SU-DHL-6 (cell line): Measurements from ENCODE around the gene CLEC4A.
"Not testable (repeated sequence)": the region's sequence is repeated elsewhere in the genome, so short reads cannot be mapped to it uniquely, and the experiment has no call there.

Source experiments
- H2AFZ ChIP-seq: fragments of 200-600 bp; sonication (generic); 2 replicates; pipeline ENCODE4 v1.6.1; 2014; ENCODE audit warnings: low read depth, mild to moderate bottlenecking, moderate library complexity, mixed read lengths, antibody characterized with exemption, low read length; ENCODE audit not compliant: severe bottlenecking
- H3F3A ChIP-seq: fragments of 200-600 bp; shearing (Covaris generic); 2 replicates; pipeline ENCODE4 v1.6.0; 2016; ENCODE audit warnings: antibody characterized with exemption, mild to moderate bottlenecking; ENCODE audit not compliant: insufficient read depth
- H3K27ac ChIP-seq: fragments of 200-600 bp; sonication (generic); 2 replicates; pipeline ENCODE4 v1.5.1; 2016; ENCODE audit warnings: low read depth, mild to moderate bottlenecking, low read length, moderate library complexity, mixed read lengths
- H3K27me3 ChIP-seq: fragments of 200-600 bp; sonication (generic), shearing (Covaris generic); 2 replicates; pipeline ENCODE4 v1.6.0; 2014; ENCODE audit warnings: mild to moderate bottlenecking, low read length
- H3K36me3 ChIP-seq: fragments of 200-600 bp; sonication (generic); 2 replicates; pipeline ENCODE4 v1.6.1; 2014; ENCODE audit warnings: mild to moderate bottlenecking, low read length, mixed read lengths
- H3K4me2 ChIP-seq: fragments of 300-600, 200-600 bp; shearing (Covaris generic), sonication (generic); 2 replicates; pipeline ENCODE4 v1.6.0; 2014; ENCODE audit warnings: low read length, low read depth, mild to moderate bottlenecking; ENCODE audit not compliant: poor library complexity, severe bottlenecking
- H3K4me3 ChIP-seq: fragments of 200-600 bp; sonication (generic); 2 replicates; pipeline ENCODE4 v1.5.1; 2014; ENCODE audit warnings: antibody characterized with exemption, low read length, mild to moderate bottlenecking, mixed read lengths; ENCODE audit not compliant: insufficient read depth, poor library complexity, severe bottlenecking
- H3K79me2 ChIP-seq: fragments of 200-600 bp; sonication (generic); 2 replicates; pipeline ENCODE4 v1.6.1; 2014; ENCODE audit warnings: mild to moderate bottlenecking, low read length, moderate library complexity; ENCODE audit not compliant: insufficient read depth
- H3K9ac ChIP-seq: fragments of 200-600 bp; sonication (generic); 2 replicates; pipeline ENCODE4 v1.7.0; 2014; ENCODE audit warnings: mild to moderate bottlenecking, low read length
- H3K9me2 ChIP-seq: fragments of 200-600 bp; sonication (generic); replicated peaks from 2 replicates; pipeline ENCODE4 v1.6.1; 2014; ENCODE audit warnings: low read length; ENCODE audit not compliant: insufficient read depth
- H3K9me3 ChIP-seq: fragments of 200-600 bp; sonication (generic); 2 replicates; pipeline ENCODE4 v1.6.1; 2014; ENCODE audit warnings: low read length, mixed read lengths; ENCODE audit not compliant: insufficient read depth
- H4K20me1 ChIP-seq: fragments of 200-600 bp; sonication (generic); 2 replicates; pipeline ENCODE4 v1.6.1; 2014; ENCODE audit warnings: low read depth, mild to moderate bottlenecking, antibody characterized with exemption, low read length, moderate library complexity, mixed read lengths
- CTCF ChIP-seq: fragments of 200-600 bp; sonication (generic); IDR thresholded peaks from one replicate; pipeline ENCODE4 v1.5.1; 2017; ENCODE audit warnings: antibody characterized with exemption, mild to moderate bottlenecking, low read length, moderate library complexity; ENCODE audit not compliant: insufficient read depth, poor library complexity, severe bottlenecking
- EZH2phosphoT487 ChIP-seq: fragments of 200-600 bp; sonication (generic), shearing (Covaris generic); conservative IDR thresholded peaks from 2 replicates; pipeline ENCODE4 v1.6.1; 2018; ENCODE audit warnings: mild to moderate bottlenecking, antibody characterized with exemption, low read length, moderate library complexity, mixed read lengths

Gene CLEC4A

GRCh38 chr12:8087666-8088065 is 35.8 kb upstream of the CLEC4A start:
- Histone ChIP-seq H3K27ac (no peak overlapping the region), H3K9me3 (no peaks in the 10 kb centered on the region), H3K79me2 (peaks cover 64% of the 10 kb centered on the region), H3K36me3 (no peaks in the 10 kb centered on the region), H3K9ac (peak overlapping the region; percentile 21; the same call in 1 of the 2 replicates), H3K4me2 (peak overlapping the region; percentile 49), H2AFZ (no peak overlapping the region), H3K4me3 (no peak overlapping the region), H3K9me2 (no peaks in the 10 kb centered on the region), H4K20me1 (no peaks in the 10 kb centered on the region), H3F3A (no peaks in the 10 kb centered on the region), H3K27me3 (no peaks in the 10 kb centered on the region)
- no peak for TF ChIP-seq CTCF
- no peak for TF ChIP-seq EZH2phosphoT487

- H2AFZ ChIP-seq: no peak overlapping the region
- no peak overlapping the region for H3K4me3 ChIP-seq
- no peaks in the 10 kb centered on the region for H3K9me3 ChIP-seq
- no peak overlapping the region for H3K27ac ChIP-seq
- H3K4me2 ChIP-seq: peak overlapping the region; percentile 49
- 0 out of 2 replicates have a peak, but pooled peaks cover 7% of the 10 kb centered on the region for H3K36me3 ChIP-seq
- H3F3A ChIP-seq: no peaks in the 10 kb centered on the region
- peaks cover 55% of the 10 kb centered on the region for H3K79me2 ChIP-seq
- no peaks in the 10 kb centered on the region for H4K20me1 ChIP-seq
- no peaks in the 10 kb centered on the region for H3K9me2 ChIP-seq
- H3K27me3 ChIP-seq: no peaks in the 10 kb centered on the region
- no peak for TF ChIP-seq CTCF
- TF ChIP-seq EZH2phosphoT487: no peak
- H3K9ac ChIP-seq: no peak overlapping the region
Observed at GRCh38 chr12:8088574-8088973, 34.8 kb upstream of the CLEC4A start.

DNA sequence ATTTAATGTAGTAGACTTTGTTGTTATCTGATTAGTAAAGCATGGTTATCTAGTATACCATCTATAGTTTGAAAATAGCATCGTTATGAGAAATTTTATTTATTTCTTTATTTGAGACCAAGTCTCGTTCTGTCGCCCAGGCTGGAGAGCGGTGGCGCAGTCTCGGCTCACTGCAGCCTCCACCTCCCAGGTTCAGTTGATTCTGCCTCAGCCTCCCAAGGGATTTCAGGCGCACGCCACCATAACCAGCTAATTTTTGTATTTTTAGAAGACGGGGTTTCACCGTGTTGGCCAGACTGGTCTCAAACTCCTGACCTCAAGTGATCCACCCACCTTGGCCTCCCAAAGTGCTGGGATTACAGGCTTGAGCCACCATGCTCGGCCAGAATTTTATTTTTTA is 34.1 kb upstream of the CLEC4A start:
- not testable (repeated sequence) for H3K9me2 ChIP-seq, H3K27me3 ChIP-seq, H3K9me3 ChIP-seq, H3K27ac ChIP-seq, H4K20me1 ChIP-seq, H3K4me2 ChIP-seq, H3F3A ChIP-seq, H3K9ac ChIP-seq, H2AFZ ChIP-seq, H3K4me3 ChIP-seq
- Histone ChIP-seq H3K79me2 (peaks cover 48% of the 10 kb centered on the region), H3K36me3 (peaks cover 11% of the 10 kb centered on the region; the same call in 1 of the 2 replicates)

GRCh38 chr12:8089716-8090115 is 33.7 kb upstream of the CLEC4A start:
- H3K36me3 ChIP-seq: peaks cover 11% of the 10 kb centered on the region; the same call in 1 of the 2 replicates
- no peaks in the 10 kb centered on the region for H4K20me1 ChIP-seq
- peaks cover 43% of the 10 kb centered on the region for H3K79me2 ChIP-seq

More at GRCh38 chr12:8089716-8090115, 33.7 kb upstream of the CLEC4A start:
- Histone ChIP-seq H3K27ac (no peak overlapping the region), H2AFZ (no peak overlapping the region), H3K9me3 (no peaks in the 10 kb centered on the region), H3K27me3 (no peaks in the 10 kb centered on the region), H3K4me2 (no peak overlapping the region), H3K9me2 (no peaks in the 10 kb centered on the region), H3K4me3 (no peak overlapping the region), H3K9ac (no peak overlapping the region), H3F3A (no peaks in the 10 kb centered on the region)
- TF ChIP-seq EZH2phosphoT487: no peak
- TF ChIP-seq CTCF: no peak
